WTC11 (cell line): ENCODE measurements around the gene SVIL.

Source experiments
- ARID4B ChIP-seq: sonication (generic); formaldehyde crosslinking; IDR thresholded peaks from 2 replicates; pipeline ENCODE4 v1.8.0; 2023; ENCODE audit warnings: missing genetic modification reagents, mild to moderate bottlenecking, borderline replicate concordance
- ATF3 ChIP-seq: sonication (generic); formaldehyde crosslinking; conservative IDR thresholded peaks from 2 replicates; pipeline ENCODE4 v1.8.1; 2022; ENCODE audit warnings: mild to moderate bottlenecking, missing genetic modification reagents
- CREB1 ChIP-seq: sonication (generic); formaldehyde crosslinking; IDR thresholded peaks from 2 replicates; pipeline ENCODE4 v1.8.0; 2023; ENCODE audit warnings: mild to moderate bottlenecking, missing genetic modification reagents
- CTCF ChIP-seq: fragments of 200-600 bp; IDR thresholded peaks from 2 replicates; pipeline ENCODE4 v1.8.0; 2022; ENCODE audit warnings: antibody characterized with exemption
- ESRRA ChIP-seq: sonication (generic); formaldehyde crosslinking; IDR thresholded peaks from 2 replicates; pipeline ENCODE4 v1.8.1; 2022; ENCODE audit warnings: mild to moderate bottlenecking, missing genetic modification reagents, borderline replicate concordance
- HMGXB4 ChIP-seq: sonication (generic); formaldehyde crosslinking; IDR thresholded peaks from 2 replicates; pipeline ENCODE4 v1.8.1; 2023; ENCODE audit warnings: mild to moderate bottlenecking, moderate library complexity, missing genetic modification reagents
- MAX ChIP-seq: sonication (generic); formaldehyde crosslinking; IDR thresholded peaks from 2 replicates; pipeline ENCODE4 v1.8.0; 2022; ENCODE audit warnings: mild to moderate bottlenecking, missing genetic modification reagents
- NFYB ChIP-seq: sonication (generic); formaldehyde crosslinking; conservative IDR thresholded peaks from 2 replicates; pipeline ENCODE4 v1.8.0; 2022; ENCODE audit warnings: low read depth, missing genetic modification reagents
- NR3C1 ChIP-seq: sonication (generic); formaldehyde crosslinking; conservative IDR thresholded peaks from 2 replicates; pipeline ENCODE4 v1.8.1; 2023; ENCODE audit warnings: low read depth, mild to moderate bottlenecking, missing genetic modification reagents
- STAT6 ChIP-seq: sonication (generic); formaldehyde crosslinking; conservative IDR thresholded peaks from 2 replicates; pipeline ENCODE4 v1.8.1; 2023; ENCODE audit warnings: mild to moderate bottlenecking, low read depth, missing genetic modification reagents, moderate library complexity

GRCh38 chr10:29671968-29672367 is 37.2 kb upstream of the SVIL start:
- TF ChIP-seq CTCF (no peak), CREB1 (CRISPR knock-in tag) (no peak), ESRRA (CRISPR knock-in tag) (no peak), MAX (CRISPR knock-in tag) (no peak), ATF3 (no peak), HMGXB4 (no peak), NFYB (CRISPR knock-in tag) (no peak), NR3C1 (CRISPR knock-in tag) (no peak), ARID4B (CRISPR knock-in tag) (no peak), STAT6 (CRISPR knock-in tag) (no peak)
